Muscle of arm (tissue), 12 donors: ENCODE data around the gene PAM. TPM values are rescaled to one million over a fixed set of nuclear protein-coding genes. Genes with fewer than 3 reads are reported as not detected.
A peak's percentile ranks its signal among the peaks of the same experiment; 100 is the strongest.
"Not testable (repeated sequence)": the region's sequence is repeated elsewhere in the genome, so short reads cannot be mapped to it uniquely, and the experiment has no call there.

ENCODE experiments used
- DNase-seq: peaks from one replicate; pipeline ENCODE4 v3.0.0-alpha.2; 2013
- polyA plus RNA-seq, 12 donors: library from polyadenylated mRNA; unstranded; fragments of 120-200 nt; gene quantifications; one replicate each; pipeline ENCODE4 v1.2.1, GENCODE V29; 2013; ENCODE audit not compliant: insufficient read length in 12 of 12

Gene PAM
- polyA plus RNA-seq, 12 donors = 84.0 to 163 (median 131) TPM; not detected in 1

GRCh38 chr5:102749416-102750030 is 5.6 kb upstream of the PAM start:
- no peak for DNase-seq

DNA sequence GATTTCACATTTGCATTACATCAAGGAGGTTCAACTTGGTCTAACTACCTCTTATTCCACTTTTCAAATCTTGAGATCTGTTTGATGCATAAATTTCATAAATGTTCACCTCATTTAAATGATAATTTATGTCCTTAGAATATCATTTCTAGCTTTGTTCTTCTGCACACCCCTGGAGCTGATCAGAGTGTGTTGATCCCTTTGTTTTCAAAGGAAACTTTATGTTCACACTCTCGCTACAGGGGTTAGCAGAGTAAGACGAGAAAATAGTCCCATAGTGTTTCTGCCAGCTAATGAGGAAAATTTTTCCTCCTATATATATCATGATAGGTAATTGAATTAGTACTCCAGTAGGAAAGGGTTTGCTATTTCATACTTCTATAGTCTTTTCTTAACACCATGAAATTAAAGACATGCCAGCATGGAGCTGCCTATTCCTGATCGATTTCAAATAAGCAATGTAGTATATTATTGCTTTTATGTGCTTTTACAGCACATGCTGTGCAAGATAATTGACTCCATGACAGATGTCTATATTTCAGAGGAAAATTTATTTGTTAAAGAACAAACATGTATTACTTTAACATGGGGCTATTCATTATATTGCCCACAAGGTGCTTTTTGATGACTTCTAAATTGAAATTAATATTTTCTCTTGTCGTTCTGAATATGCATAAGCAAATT is 4.8 kb upstream of the PAM start:
- DNase-seq = no peak

DNA sequence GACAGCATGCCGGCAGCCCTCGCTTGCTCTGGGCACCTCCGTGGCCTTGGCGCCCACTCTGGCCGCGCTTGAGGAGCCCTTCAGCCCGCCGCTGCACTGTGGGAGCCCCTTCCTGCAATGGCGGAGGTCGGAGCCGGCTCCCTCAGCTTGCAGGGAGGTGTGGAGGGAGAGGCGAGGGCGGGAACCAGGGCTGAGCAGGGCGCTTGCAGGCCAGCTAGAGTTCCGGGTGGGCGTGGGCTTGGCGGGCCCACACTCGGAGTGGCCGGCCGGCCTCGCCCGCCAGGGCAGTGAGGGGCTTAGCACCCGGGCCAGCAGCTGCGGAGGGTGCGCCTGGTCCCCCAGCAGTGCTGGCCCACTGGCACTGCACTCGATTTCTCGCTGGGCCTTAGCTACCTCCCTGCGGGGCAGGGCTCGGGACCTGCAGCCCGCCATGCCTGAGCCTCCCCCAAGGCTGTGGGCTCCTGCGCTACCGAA is 3.2 kb upstream of the PAM start:
- not testable (repeated sequence) for DNase-seq

- no peak for DNase-seq
These were observed 977 bp upstream of the PAM start for GRCh38 chr5:102753889-102754766.

- DNase-seq = peak; percentile 45
These were observed 724 bp downstream of the PAM start for GRCh38 chr5:102755686-102756371.

DNA sequence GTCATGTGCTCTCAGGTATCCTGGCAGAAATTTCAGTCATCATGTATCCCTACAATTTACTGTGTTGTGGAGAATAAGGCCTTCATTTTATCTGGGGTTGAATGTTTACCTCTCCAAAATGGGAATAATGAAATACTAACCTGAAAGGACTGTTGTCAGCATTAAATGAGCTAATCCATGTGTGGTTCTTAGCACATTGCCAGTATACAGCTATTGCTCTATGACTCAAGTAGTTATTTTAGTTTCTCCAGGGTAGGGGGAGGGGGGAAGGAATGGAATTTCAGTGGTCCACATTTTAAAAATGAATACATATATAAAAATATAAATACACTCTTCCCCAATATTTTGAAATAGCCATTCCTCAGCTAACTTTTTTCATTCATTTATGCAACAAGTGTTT is 3.5 kb downstream of the PAM start:
- DNase-seq = no peak

DNA sequence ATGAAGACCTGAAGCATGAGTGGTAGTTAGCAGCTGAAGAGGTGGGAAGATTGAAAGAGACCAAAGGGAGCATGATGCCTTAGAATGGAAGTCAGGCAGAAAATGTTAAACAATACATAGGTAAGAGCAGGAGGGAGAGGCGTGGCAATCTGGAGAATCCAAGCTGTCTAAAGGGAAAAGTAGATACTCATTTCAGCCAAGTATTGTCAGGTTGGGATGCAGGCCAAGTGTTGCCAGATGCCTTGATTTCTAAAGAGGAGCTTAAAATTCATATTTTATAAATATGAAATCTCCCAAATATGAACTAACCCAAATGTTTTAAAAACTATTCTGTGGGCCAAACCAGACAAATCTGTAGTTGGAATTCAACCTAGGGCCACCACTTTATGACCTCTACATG is 4.2 kb downstream of the PAM start:
- no peak for DNase-seq

GRCh38 chr5:102759700-102760099 is 4.6 kb downstream of the PAM start:
- no peak for DNase-seq

GRCh38 chr5:102760815-102761214 is 5.7 kb downstream of the PAM start:
- no peak for DNase-seq

DNA sequence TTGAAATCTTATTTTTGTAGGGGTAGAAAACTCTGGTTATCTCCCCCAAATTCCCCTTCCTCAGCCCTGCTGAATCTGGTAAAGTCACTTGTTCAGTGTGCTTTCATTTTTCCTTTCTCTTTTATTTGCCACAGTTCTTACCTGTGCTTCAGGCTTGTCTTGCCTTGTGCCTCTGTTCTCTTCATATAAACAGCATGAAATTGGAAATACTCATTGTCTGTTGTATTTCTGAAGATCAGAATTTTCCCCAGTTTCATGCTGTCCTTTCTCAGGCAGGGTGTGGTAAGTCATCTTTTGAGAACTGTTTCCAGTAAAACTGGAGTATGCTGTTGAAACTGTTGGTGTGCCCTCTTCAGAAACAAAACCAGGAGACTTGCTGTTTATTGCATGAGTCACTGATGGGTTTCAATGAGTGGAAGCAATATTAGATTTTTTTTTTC is 7.0 kb downstream of the PAM start:
- no peak for DNase-seq

- DNase-seq = no peak
These were observed 7.6 kb downstream of the PAM start for GRCh38 chr5:102762562-102763227.

GRCh38 chr5:102763734-102764133 is 8.6 kb downstream of the PAM start:
- DNase-seq = no peak

- DNase-seq = no peak
These were observed 9.4 kb downstream of the PAM start for GRCh38 chr5:102764381-102765004.

- DNase-seq = no peak
These were observed 10.2 kb downstream of the PAM start for GRCh38 chr5:102765350-102765749.

GRCh38 chr5:102766295-102767090 is 11.4 kb downstream of the PAM start:
- DNase-seq = no peak

DNA sequence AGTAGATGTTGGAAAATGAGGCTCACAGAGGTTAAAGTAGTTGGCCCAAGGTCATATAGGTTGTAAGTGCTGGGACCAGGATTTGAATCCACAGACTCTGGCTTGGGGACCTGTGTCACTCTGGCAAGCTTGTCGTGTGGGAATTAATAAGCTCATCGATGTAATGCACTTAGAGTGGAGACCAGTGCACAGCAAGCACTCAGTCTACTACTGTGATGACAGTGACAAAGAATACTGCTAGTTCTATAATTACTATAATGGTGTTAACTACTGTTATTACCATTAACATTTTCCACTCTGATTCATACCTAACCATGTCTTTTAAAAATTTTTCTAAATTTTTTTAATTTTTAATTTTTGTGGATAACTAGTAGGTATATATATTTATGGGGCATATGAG is 12.8 kb downstream of the PAM start:
- DNase-seq = no peak

DNA sequence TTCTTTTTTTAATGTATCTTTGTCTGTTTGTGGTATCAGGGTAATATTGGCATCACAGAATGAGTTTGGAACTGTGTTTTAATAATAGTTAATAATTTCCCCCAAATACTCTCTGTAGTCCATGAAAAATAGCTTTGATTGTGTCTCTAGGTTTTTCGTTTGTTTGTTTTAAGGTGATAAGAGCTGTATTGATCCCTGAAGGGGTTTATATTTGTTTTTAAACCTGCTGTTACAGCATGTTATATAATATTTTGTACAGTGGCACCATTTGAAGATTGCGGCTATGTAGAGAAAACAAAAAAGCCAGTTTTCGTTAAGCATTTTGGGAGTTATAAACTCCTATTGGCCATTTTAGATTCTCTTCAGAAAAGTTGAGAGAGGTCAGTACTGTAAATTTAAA is 15.7 kb downstream of the PAM start:
- DNase-seq = no peak

- DNase-seq = no peak
These were observed 16.3 kb downstream of the PAM start for GRCh38 chr5:102771435-102771834.

GRCh38 chr5:102772273-102772672 is 17.2 kb downstream of the PAM start:
- DNase-seq = no peak

DNA sequence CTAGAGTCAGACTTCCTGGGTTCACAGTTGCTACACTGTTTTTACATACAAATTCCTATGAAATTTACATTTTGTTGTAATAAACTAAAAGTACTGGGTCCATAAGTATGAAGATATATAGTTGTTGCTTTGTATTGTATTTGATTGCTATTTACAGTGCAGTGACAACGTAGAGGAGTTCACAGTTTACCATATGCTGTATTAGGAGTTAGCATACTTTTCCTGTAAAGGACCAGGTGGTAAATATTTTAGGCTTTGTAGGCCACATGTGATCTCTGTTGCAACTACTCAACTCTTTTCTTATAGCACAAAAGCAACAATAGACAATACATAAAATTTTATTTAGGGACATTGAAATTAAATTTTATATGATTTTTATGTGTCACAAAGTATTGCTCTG is 18.0 kb downstream of the PAM start:
- DNase-seq = no peak
